ENCODE results near the gene SV2C. TPM values are rescaled to one million over a fixed set of nuclear protein-coding genes. Genes with fewer than 3 reads are reported as not detected.

SV2C gene
- total RNA-seq, 1 donor from 2014 or later: 0.15 TPM

DNA sequence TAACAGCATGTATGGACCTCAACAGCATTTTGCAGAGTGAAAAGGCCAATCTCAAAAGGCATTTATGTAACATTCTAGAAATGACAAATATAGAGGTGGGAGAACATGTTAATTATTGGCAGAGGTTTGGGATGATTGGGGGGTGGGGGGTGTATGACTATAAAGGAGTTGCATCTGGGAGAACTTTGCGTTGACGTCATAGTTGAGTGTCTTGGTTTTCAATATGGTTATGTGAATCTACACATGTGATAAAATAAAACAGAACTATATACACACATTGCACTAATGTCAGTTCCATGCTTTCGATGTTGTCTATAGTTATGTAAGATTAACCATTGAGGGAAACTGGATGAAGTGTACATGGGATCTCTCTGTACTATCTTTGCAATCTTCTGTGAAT lies 139.1 kb downstream of the SV2C start:
- H3K27me3 ChIP-seq: no peaks in the 10 kb centered on the region
- TF ChIP-seq EZH2phosphoT487 (IDR thresholded peaks at IDR 0.05) (no peak), EZH2 (IDR thresholded peaks at IDR 0.05) (no peak)
- TF ChIP-seq, protein P1, sequence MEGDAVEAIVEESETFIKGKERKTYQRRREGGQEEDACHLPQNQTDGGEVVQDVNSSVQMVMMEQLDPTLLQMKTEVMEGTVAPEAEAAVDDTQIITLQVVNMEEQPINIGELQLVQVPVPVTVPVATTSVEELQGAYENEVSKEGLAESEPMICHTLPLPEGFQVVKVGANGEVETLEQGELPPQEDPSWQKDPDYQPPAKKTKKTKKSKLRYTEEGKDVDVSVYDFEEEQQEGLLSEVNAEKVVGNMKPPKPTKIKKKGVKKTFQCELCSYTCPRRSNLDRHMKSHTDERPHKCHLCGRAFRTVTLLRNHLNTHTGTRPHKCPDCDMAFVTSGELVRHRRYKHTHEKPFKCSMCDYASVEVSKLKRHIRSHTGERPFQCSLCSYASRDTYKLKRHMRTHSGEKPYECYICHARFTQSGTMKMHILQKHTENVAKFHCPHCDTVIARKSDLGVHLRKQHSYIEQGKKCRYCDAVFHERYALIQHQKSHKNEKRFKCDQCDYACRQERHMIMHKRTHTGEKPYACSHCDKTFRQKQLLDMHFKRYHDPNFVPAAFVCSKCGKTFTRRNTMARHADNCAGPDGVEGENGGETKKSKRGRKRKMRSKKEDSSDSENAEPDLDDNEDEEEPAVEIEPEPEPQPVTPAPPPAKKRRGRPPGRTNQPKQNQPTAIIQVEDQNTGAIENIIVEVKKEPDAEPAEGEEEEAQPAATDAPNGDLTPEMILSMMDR (IDR thresholded peaks at IDR 0.05): no peak
- Mint-ChIP-seq H3K4me1 (peaks cover 9% of the 10 kb centered on the region), H3K9me3 (no peaks in the 10 kb centered on the region), H3K36me3 (peaks cover 4% of the 10 kb centered on the region), H3K27ac (no peak overlapping the region), H3K27me3 (ENCODE audit: insufficient read depth, low read depth) (peaks cover 2% of the 10 kb centered on the region), H3K4me3 (no peak overlapping the region)
- no peak overlapping the region for H2AFZ ChIP-seq (replicated peaks)
- H3K79me2 ChIP-seq (ENCODE audit: low read depth): no peaks in the 10 kb centered on the region
- no peaks in the 10 kb centered on the region for H3K36me3 ChIP-seq
- no peak overlapping the region for H3K4me2 ChIP-seq
- no peak overlapping the region for H3K9ac ChIP-seq
- no peak overlapping the region for H3K27ac ChIP-seq
- H3F3A ChIP-seq (ENCODE audit: low read depth): no peaks in the 10 kb centered on the region
- H3K4me3 ChIP-seq: no peak overlapping the region
- H3K4me1 ChIP-seq: peaks cover 20% of the 10 kb centered on the region
- DNase-seq (ENCODE audit: low spot score): no peak
- no peaks in the 10 kb centered on the region for H3K9me3 ChIP-seq (ENCODE audit: low read depth)
- H4K20me1 ChIP-seq (ENCODE audit: low read depth): no peaks in the 10 kb centered on the region

DNA sequence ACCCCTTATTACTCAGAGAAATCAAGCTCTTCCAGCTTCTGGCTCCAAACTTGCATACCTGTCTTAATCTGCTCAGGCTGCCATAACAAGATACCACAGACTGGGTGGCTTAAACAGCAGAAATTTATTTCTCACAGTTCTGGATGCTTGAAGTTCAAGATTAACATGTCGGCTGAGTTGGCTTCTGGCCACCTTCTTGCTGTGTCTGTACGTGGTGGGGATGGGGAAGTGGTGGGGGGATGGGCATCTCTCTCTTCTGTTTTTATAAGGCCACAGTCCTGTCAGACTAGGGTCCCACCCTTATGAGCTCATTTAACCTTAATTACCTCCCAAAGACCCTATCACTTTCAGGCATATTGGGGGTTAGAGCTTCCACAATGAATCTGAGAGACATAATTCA lies 140.5 kb downstream of the SV2C start:
- no peaks in the 10 kb centered on the region for H3K79me2 ChIP-seq (ENCODE audit: low read depth)
- H3K27ac Mint-ChIP-seq: no peak overlapping the region

DNA sequence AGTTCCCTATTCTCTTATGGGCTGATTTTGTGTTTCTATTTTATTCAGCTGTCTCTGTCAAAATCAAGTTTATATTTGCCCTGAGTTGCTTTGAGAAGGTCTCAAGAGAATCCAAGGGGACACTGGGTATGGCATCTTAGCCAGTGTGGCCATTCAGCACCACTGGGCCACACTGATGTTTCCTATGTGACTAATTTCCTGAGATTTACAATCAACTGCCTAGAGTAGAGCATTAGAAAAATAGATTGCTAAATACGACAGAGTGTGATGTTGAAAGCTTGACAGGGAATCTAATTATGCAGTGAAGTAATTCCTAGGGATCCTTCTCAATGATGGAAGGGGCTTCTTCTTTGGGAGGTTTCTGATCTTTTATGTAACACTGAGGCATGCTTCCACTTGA lies 141.7 kb downstream of the SV2C start:
- no peaks in the 10 kb centered on the region for H4K20me1 ChIP-seq (ENCODE audit: low read depth)
- no peak overlapping the region for H3K4me2 ChIP-seq
- H3K4me3 ChIP-seq: no peak overlapping the region
- peaks cover 10% of the 10 kb centered on the region for H3K4me1 ChIP-seq
- H3K4me3 Mint-ChIP-seq: no peak overlapping the region
- no peak overlapping the region for H2AFZ ChIP-seq (replicated peaks)
- H3K27ac Mint-ChIP-seq: no peak overlapping the region
- H3K9me3 ChIP-seq (ENCODE audit: low read depth): no peaks in the 10 kb centered on the region
- no peak for TF ChIP-seq EZH2phosphoT487 (IDR thresholded peaks at IDR 0.05)
- no peak overlapping the region for H3K27ac ChIP-seq
- H3K9ac ChIP-seq: no peak overlapping the region
- peaks cover 2% of the 10 kb centered on the region for H3K36me3 Mint-ChIP-seq
- no peaks in the 10 kb centered on the region for H3K36me3 ChIP-seq
- no peak for DNase-seq (ENCODE audit: low spot score)
- no peaks in the 10 kb centered on the region for H3K27me3 ChIP-seq
- no peaks in the 10 kb centered on the region for H3F3A ChIP-seq (ENCODE audit: low read depth)
- H3K79me2 ChIP-seq (ENCODE audit: low read depth): no peaks in the 10 kb centered on the region
- H3K27me3 Mint-ChIP-seq (ENCODE audit: insufficient read depth, low read depth): no peaks in the 10 kb centered on the region
- no peaks in the 10 kb centered on the region for H3K9me3 Mint-ChIP-seq
- peaks cover 12% of the 10 kb centered on the region for H3K4me1 Mint-ChIP-seq

More for the DNA sequence above, 140.5 kb downstream of the SV2C start:
- Histone ChIP-seq H3K36me3 (no peaks in the 10 kb centered on the region), H3K4me3 (no peak overlapping the region), H3K4me2 (no peak overlapping the region), H2AFZ (replicated peaks) (no peak overlapping the region), H3K9me3 (ENCODE audit: low read depth) (no peaks in the 10 kb centered on the region), H3K27ac (no peak overlapping the region), H3K27me3 (no peaks in the 10 kb centered on the region), H3K4me1 (peaks cover 17% of the 10 kb centered on the region), H3F3A (ENCODE audit: low read depth) (no peaks in the 10 kb centered on the region), H3K9ac (no peak overlapping the region), H4K20me1 (ENCODE audit: low read depth) (no peaks in the 10 kb centered on the region)
- no peaks in the 10 kb centered on the region for H3K9me3 Mint-ChIP-seq
- H3K4me3 Mint-ChIP-seq: no peak overlapping the region
- peaks cover 7% of the 10 kb centered on the region for H3K36me3 Mint-ChIP-seq
- H3K4me1 Mint-ChIP-seq: peaks cover 17% of the 10 kb centered on the region
- H3K27me3 Mint-ChIP-seq (ENCODE audit: insufficient read depth, low read depth): no peaks in the 10 kb centered on the region
- no peak for DNase-seq (ENCODE audit: low spot score)
- TF ChIP-seq, protein P1 (IDR thresholded peaks at IDR 0.05): no peak
- TF ChIP-seq EZH2phosphoT487 (IDR thresholded peaks at IDR 0.05) (no peak), EZH2 (IDR thresholded peaks at IDR 0.05) (no peak)

DNA sequence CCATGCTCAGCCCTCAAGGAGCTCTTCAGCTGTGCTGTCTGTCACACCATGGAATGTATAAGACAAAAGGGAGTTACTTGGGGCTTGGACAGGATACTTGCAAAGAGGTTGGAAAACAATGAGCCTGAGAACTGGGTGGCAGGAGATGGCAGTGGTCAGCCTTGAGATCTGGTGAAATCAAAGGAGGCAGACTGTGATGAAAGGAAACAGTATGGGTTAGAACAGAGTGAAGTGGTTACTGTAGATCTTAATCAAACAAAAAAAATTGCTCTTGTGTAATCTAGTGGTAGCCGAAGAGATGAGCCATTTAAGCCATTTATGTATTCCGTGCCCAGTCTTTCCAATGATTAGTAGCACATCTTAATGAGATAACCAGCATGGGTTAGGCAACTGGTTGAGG lies 142.2 kb downstream of the SV2C start:
- no peak overlapping the region for H3K4me3 ChIP-seq
- H3K9ac ChIP-seq: no peak overlapping the region
- Mint-ChIP-seq H3K9me3 (no peaks in the 10 kb centered on the region), H3K36me3 (peaks cover 2% of the 10 kb centered on the region), H3K4me3 (no peak overlapping the region), H3K27ac (no peak overlapping the region), H3K4me1 (peaks cover 12% of the 10 kb centered on the region), H3K27me3 (ENCODE audit: insufficient read depth, low read depth) (no peaks in the 10 kb centered on the region)
- no peak overlapping the region for H3K4me2 ChIP-seq
- no peak for DNase-seq (ENCODE audit: low spot score)
- no peaks in the 10 kb centered on the region for H3K9me3 ChIP-seq (ENCODE audit: low read depth)
- H2AFZ ChIP-seq (replicated peaks): no peak overlapping the region
- no peak overlapping the region for H3K27ac ChIP-seq
- H3K4me1 ChIP-seq: peaks cover 10% of the 10 kb centered on the region
- no peaks in the 10 kb centered on the region for H4K20me1 ChIP-seq (ENCODE audit: low read depth)
- H3K36me3 ChIP-seq: no peaks in the 10 kb centered on the region
- H3F3A ChIP-seq (ENCODE audit: low read depth): no peaks in the 10 kb centered on the region
- no peak for TF ChIP-seq EZH2phosphoT487 (IDR thresholded peaks at IDR 0.05)
- TF ChIP-seq, protein P1 (IDR thresholded peaks at IDR 0.05): no peak
- TF ChIP-seq EZH2 (IDR thresholded peaks at IDR 0.05): no peak
- no peaks in the 10 kb centered on the region for H3K79me2 ChIP-seq (ENCODE audit: low read depth)
- no peaks in the 10 kb centered on the region for H3K27me3 ChIP-seq
